ENCODE measurements around the gene STIL. TPM values are rescaled to one million over a fixed set of nuclear protein-coding genes. Genes with fewer than 3 reads are reported as not detected.

The STIL gene
- total RNA-seq, 1 donor from 2014 or later = 27.0 TPM

DNA sequence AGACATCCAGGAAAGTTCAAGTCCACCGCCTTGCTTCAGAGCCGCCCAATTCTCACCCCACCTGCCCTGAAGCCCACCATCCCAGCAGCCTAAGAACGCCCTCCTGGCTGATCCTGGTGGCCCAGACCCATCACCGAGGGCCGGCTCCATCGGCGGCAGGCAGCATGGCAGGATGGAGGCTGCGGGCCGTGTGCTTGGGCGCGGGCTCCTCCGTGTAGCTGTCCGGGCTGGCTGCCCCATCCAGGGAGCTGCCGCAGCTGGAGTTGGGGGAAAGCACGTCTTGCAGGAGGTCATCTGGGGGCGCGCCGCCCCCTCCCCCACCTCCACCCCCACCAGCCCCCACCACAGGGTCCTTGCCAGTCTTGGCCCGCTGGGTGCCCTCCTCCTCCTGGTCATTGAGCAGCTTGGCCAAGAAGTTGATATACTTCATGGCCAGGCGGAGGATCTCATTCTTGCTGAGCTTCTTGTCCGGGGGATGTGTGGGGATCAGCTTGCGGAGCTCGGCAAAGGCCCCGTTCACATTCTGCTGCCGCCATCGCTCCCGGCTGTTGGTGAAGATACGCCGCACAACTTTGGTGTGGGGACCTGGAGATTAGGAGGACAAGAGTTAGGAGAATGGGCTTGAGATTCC lies 94.2 kb downstream of the STIL start:
- TF ChIP-seq, protein P1, sequence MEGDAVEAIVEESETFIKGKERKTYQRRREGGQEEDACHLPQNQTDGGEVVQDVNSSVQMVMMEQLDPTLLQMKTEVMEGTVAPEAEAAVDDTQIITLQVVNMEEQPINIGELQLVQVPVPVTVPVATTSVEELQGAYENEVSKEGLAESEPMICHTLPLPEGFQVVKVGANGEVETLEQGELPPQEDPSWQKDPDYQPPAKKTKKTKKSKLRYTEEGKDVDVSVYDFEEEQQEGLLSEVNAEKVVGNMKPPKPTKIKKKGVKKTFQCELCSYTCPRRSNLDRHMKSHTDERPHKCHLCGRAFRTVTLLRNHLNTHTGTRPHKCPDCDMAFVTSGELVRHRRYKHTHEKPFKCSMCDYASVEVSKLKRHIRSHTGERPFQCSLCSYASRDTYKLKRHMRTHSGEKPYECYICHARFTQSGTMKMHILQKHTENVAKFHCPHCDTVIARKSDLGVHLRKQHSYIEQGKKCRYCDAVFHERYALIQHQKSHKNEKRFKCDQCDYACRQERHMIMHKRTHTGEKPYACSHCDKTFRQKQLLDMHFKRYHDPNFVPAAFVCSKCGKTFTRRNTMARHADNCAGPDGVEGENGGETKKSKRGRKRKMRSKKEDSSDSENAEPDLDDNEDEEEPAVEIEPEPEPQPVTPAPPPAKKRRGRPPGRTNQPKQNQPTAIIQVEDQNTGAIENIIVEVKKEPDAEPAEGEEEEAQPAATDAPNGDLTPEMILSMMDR (conservative IDR thresholded peaks at IDR 0.05) = no peak
- no peak for DNase-seq (ENCODE audit: low read depth, low spot score)
- H3K4me1 Mint-ChIP-seq = no peaks in the 10 kb centered on the region
- peaks cover 3% of the 10 kb centered on the region for H3K9me3 Mint-ChIP-seq
- H3K27ac Mint-ChIP-seq (ENCODE audit: unreplicated experiment) = no peak overlapping the region
- no peaks in the 10 kb centered on the region for H3K27me3 Mint-ChIP-seq (ENCODE audit: low read depth)
- H3K4me3 Mint-ChIP-seq = no peak overlapping the region
- no peaks in the 10 kb centered on the region for H3K36me3 Mint-ChIP-seq (ENCODE audit: low read depth)

DNA sequence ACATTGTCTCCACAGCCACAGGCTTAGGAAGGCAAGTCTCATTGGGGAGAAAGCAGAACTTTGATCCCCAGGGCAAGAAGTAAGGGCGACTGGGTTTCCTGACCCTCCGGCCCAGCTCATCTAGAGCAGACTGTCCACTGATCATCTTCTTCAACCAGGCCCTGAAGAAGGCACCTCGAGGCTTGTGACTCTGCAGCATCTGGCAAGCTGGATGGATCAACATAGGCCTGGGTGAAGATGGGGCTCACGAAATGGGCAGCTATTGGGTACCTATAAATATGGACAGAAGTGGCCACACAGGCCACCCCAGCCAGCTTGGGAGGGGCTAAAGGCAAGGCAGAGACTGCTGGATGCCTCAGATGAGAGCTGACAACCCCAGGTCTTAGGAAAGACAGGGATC lies 94.9 kb downstream of the STIL start:
- TF ChIP-seq, protein P1 (conservative IDR thresholded peaks at IDR 0.05) = no peak
- H3K36me3 Mint-ChIP-seq (ENCODE audit: low read depth) = no peaks in the 10 kb centered on the region
- no peaks in the 10 kb centered on the region for H3K4me1 Mint-ChIP-seq
- H3K4me3 Mint-ChIP-seq = no peak overlapping the region
- H3K27ac Mint-ChIP-seq (ENCODE audit: unreplicated experiment) = no peak overlapping the region
- no peaks in the 10 kb centered on the region for H3K27me3 Mint-ChIP-seq (ENCODE audit: low read depth)
- peaks cover 3% of the 10 kb centered on the region for H3K9me3 Mint-ChIP-seq
- DNase-seq (ENCODE audit: low read depth, low spot score) = no peak

GRCh38 chr1:47216278-47217059 lies 97.5 kb downstream of the STIL start:
- DNase-seq (ENCODE audit: low read depth, low spot score) = no peak
- Mint-ChIP-seq H3K9me3 (peaks cover 3% of the 10 kb centered on the region), H3K27me3 (ENCODE audit: low read depth) (no peaks in the 10 kb centered on the region), H3K27ac (ENCODE audit: unreplicated experiment) (no peak overlapping the region), H3K4me3 (no peak overlapping the region), H3K36me3 (ENCODE audit: low read depth) (no peaks in the 10 kb centered on the region), H3K4me1 (peaks cover 3% of the 10 kb centered on the region)
- TF ChIP-seq, protein P1 (conservative IDR thresholded peaks at IDR 0.05) = no peak

DNA sequence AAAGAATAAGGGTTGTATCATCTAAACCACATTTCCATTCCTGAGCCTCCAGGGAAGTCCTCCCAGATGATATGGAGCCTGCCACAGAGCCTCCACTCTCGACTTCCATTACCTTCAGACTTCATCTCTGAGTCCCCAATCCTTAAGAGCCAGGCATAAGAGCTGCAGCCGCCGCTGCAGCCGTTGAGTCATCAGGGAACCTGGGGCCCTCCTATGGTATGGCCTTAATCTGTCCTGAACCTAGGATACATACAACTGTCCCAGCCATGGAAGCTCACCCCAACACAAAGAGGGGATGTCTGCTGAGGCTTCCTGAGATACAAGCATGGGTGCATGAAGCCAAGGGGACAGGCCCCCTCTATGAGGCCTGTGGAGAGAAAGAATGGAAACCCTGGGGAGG lies 98.2 kb downstream of the STIL start:
- no peak overlapping the region for H3K27ac Mint-ChIP-seq (ENCODE audit: unreplicated experiment)
- DNase-seq (ENCODE audit: low read depth, low spot score) = no peak
- peaks cover 3% of the 10 kb centered on the region for H3K9me3 Mint-ChIP-seq
- no peaks in the 10 kb centered on the region for H3K36me3 Mint-ChIP-seq (ENCODE audit: low read depth)
- TF ChIP-seq, protein P1 (conservative IDR thresholded peaks at IDR 0.05) = no peak
- H3K27me3 Mint-ChIP-seq (ENCODE audit: low read depth) = peaks cover 2% of the 10 kb centered on the region
- H3K4me3 Mint-ChIP-seq = no peak overlapping the region
- peaks cover 3% of the 10 kb centered on the region for H3K4me1 Mint-ChIP-seq

- no peak overlapping the region for H3K4me3 Mint-ChIP-seq
- peaks cover 12% of the 10 kb centered on the region for H3K27me3 Mint-ChIP-seq (ENCODE audit: low read depth)
- TF ChIP-seq, protein P1 (conservative IDR thresholded peaks at IDR 0.05) = no peak
- H3K27ac Mint-ChIP-seq (ENCODE audit: unreplicated experiment) = no peak overlapping the region
- H3K9me3 Mint-ChIP-seq = no peaks in the 10 kb centered on the region
- H3K4me1 Mint-ChIP-seq = peaks cover 3% of the 10 kb centered on the region
- H3K36me3 Mint-ChIP-seq (ENCODE audit: low read depth) = no peaks in the 10 kb centered on the region
- no peak for DNase-seq (ENCODE audit: low read depth, low spot score)
Observed at GRCh38 chr1:47214549-47214948, 99.4 kb downstream of the STIL start.
